Astrocyte of the spinal cord (primary cell): Measurements from ENCODE around the gene FBN1.

Experiments used
- DNase-seq: peaks from one replicate; pipeline ENCODE4 v3.0.0; 2011; ENCODE audit warnings: low read depth, low spot score
- H3K4me3 ChIP-seq: 2 replicates; pipeline ENCODE4 v1.5.1; 2011; ENCODE audit warnings: low read depth, mild to moderate bottlenecking, low read length, moderate library complexity
- in situ Hi-C: cut with HindIII; loops from 2 replicates; pipeline ENCODE4 v1.10.0; 2017; ENCODE audit warnings: low sequenced_read_pairs
- TF ChIP-seq, protein P1 (sequence below): IDR thresholded peaks from 2 replicates; pipeline ENCODE4 v1.5.1; 2012; ENCODE audit warnings: low read depth, mild to moderate bottlenecking, low read length, inconsistent platforms

The FBN1 gene

DNA sequence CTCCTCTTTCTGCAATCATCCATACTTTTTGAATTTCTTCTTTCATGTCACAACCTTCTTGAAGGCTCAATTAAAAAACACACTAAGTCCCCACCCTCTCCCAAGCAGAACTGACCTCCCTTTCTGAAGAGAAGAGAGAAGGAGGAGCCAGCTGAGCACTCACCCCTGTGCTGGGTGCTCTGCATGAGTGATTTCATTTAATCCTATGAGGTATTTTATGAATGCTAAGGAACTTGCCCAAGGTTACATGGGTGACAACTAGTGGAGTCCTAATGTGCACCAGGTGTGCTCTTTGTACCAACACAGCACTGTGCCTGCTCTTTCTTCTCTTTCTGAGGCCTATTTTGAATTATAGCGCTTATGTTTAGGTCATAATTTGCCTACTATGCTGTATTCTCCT is 178.7 kb downstream of the FBN1 start:
- H3K4me3 ChIP-seq: no peak overlapping the region
- in situ Hi-C loops: no loop called here
- TF ChIP-seq, protein P1, sequence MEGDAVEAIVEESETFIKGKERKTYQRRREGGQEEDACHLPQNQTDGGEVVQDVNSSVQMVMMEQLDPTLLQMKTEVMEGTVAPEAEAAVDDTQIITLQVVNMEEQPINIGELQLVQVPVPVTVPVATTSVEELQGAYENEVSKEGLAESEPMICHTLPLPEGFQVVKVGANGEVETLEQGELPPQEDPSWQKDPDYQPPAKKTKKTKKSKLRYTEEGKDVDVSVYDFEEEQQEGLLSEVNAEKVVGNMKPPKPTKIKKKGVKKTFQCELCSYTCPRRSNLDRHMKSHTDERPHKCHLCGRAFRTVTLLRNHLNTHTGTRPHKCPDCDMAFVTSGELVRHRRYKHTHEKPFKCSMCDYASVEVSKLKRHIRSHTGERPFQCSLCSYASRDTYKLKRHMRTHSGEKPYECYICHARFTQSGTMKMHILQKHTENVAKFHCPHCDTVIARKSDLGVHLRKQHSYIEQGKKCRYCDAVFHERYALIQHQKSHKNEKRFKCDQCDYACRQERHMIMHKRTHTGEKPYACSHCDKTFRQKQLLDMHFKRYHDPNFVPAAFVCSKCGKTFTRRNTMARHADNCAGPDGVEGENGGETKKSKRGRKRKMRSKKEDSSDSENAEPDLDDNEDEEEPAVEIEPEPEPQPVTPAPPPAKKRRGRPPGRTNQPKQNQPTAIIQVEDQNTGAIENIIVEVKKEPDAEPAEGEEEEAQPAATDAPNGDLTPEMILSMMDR: no peak
- no peak for DNase-seq

DNA sequence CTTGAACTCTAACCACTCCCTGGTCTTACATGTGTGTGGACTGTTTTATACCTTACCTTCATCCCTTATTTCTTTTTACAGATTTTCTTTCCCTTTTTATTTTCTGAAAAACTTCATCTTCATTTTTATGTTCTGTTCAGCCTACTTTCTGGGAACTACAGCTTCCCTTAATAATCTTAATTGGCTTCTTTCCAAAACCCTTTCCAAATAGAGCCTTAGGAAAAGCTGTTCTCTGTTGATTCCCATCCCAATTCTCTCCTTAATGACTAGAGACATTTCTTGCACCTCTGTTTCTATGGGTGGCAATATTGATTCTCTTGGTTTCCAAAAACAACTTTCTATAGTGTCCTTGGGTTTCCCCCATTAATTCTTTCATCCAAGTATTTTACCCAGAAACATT is 179.4 kb downstream of the FBN1 start:
- DNase-seq: no peak
- TF ChIP-seq, protein P1: no peak
- no peak overlapping the region for H3K4me3 ChIP-seq
- in situ Hi-C loops: no loop called here

DNA sequence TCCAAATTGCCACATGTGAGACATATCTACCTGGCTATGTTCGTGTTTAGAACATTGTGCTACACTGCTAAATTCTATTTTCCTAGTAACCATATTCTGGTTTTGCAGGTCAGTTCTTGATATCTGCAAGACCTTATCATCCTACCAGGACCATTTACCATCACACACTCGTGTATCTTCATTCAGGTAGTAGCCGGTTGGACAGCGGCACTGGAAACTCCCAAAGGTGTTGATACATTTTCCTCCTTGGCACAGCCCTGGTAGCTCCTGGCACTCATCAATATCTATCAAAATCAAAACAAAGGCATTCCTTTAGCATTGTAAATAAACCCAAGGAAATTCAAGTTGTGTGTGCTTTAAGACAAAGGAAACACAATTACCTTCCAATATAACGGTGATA is 180.1 kb downstream of the FBN1 start:
- in situ Hi-C loops: no loop called here
- no peak overlapping the region for H3K4me3 ChIP-seq
- TF ChIP-seq, protein P1: no peak
- no peak for DNase-seq

DNA sequence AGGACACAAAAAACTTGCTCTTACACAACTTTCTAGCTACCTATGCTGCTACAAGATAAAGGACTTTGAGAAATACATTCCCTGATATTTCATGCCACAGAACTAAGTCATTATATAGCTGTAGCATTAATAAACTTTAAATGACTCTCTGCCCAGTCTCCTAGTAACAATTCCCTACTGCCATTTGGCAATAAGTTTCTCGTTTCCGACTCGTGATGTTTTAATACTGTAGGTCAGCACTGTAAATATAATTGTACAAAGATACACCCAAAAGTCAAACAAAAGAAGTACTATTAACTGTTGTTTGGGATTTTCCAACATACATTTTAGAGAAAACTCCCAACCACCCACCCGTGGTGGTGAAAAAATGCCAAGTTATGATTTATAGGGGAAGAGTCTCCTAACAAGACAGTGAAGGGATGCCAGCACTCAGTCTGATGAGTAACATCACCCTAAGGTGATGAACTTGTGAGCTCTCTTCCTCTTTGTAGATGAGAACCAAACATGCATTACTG is 182.1 kb downstream of the FBN1 start:
- in situ Hi-C loops: no loop called here
- no peak overlapping the region for H3K4me3 ChIP-seq

DNA sequence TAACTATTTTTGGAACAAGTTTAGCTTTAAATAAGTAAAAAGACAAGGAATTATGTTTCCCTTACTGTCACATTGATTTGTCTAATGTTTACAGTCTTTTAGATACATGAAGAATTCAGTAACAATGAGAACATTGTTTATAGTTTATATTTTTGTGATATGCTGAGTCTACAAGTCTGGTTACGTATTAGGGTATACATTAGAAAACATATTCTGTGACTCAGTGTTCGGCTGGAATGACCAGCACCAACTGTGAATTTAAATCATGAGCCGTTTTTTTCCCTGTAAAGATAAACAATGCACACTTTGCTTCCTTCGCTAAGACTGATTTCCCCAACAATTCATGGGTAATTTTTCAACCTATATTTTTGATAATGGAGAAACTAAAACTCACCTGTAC is 182.8 kb downstream of the FBN1 start:
- TF ChIP-seq, protein P1: no peak
- in situ Hi-C loops: no loop called here
- H3K4me3 ChIP-seq: no peak overlapping the region
- no peak for DNase-seq

More for the DNA sequence above, 182.1 kb downstream of the FBN1 start:
- TF ChIP-seq, protein P1: no peak
- DNase-seq: no peak

DNA sequence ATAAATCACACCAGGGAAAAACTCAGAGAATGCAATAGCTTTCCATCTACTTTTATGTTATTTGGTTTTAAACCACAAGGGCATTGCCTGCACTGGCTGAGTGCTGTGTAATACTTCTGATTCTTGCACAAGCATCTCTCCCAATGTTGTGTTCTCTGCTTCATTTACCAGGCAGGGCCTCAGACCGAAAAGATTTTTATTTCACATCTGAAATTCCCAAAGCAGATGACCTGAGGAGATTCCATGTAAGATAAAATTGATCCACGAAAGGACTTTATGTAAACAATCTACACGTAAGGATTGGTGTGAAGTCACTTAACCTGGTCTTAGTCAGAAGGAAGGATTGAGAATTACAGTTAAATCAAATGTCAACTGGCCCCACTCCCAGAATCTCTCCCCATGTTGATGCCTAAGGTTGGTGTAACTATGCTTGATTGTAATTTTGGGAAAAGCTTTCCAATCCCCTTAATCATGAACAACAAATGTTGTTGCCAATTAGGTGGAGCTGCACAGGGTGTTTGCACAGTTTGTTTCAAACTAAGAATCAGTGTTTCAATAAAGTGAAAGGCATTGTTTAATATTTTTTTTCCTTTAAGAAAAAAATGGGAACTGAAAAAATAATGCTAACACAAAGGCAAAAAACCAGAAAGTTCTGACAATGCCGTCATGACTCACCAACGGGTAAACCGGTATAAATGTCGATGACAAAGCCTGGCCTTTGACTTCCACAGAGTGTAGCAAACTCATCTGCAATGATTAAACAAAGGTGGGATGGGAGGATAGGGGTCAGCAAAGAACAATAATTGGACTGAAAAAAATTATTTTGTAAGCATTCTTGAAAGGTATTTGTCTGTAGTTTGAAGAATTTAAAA is 185.7 kb downstream of the FBN1 start:
- no peak overlapping the region for H3K4me3 ChIP-seq
- TF ChIP-seq, protein P1: no peak
- in situ Hi-C loops: no loop called here
- peak; percentile 75 for DNase-seq
